ENCODE results near the gene CIAO3. TPM values are rescaled to one million over a fixed set of nuclear protein-coding genes. Genes with fewer than 3 reads are reported as not detected.

The CIAO3 gene
- polyA plus RNA-seq, 3 donors, result 8.6 to 41.1 (median 11.8) TPM

- intact Hi-C loops (cut with micrococcal nuclease), result no loop called here
Measured at GRCh38 chr16:772959-773358, 32.2 kb upstream of the CIAO3 start.

GRCh38 chr16:770411-770810 lies 29.6 kb upstream of the CIAO3 start:
- H3K27me3 ChIP-seq (ENCODE audit: control insufficient read depth in 2 of 2, insufficient read depth in 2 of 2, low read length in 2 of 2), result peaks cover 0 to 2% of the 10 kb centered on the region in 2 donors
- H3K4me1 ChIP-seq (ENCODE audit: control insufficient read depth in 1 of 2, insufficient read depth in 2 of 2, low read length in 2 of 2), result no peaks in the 10 kb centered on the region
- Mint-ChIP-seq H3K9me3 (no peaks in the 10 kb centered on the region), H3K27me3 (ENCODE audit: low read depth in 3 of 3) (peaks cover 0 to 9% (median 2%) of the 10 kb centered on the region in 3 donors), H3K4me1 (no peaks in the 10 kb centered on the region), H3K36me3 (no peaks in the 10 kb centered on the region), H3K27ac (no peak overlapping the region), H3K4me3 (no peak overlapping the region)
- no peak overlapping the region for H3K4me2 ChIP-seq (replicated peaks; ENCODE audit: extremely low read depth, low read length, poor library complexity, severe bottlenecking)
- no peak overlapping the region for H3K4me3 ChIP-seq (replicated peaks in 1 of 3; ENCODE audit: low read depth in 2 of 3, low read length in 3 of 3)
- H3K9me3 ChIP-seq (replicated peaks in 1 of 2; ENCODE audit: control insufficient read depth in 1 of 2, insufficient read depth in 1 of 2, low read length in 2 of 2), result no peaks in the 10 kb centered on the region
- H3K27ac ChIP-seq (ENCODE audit: low read depth in 1 of 2, low read length in 2 of 2), result no peak overlapping the region
- H4K20me1 ChIP-seq (ENCODE audit: insufficient read depth, low read length), result no peaks in the 10 kb centered on the region
- H3K36me3 ChIP-seq (replicated peaks in 1 of 2; ENCODE audit: control insufficient read depth in 1 of 2, insufficient read depth in 2 of 2, low read length in 2 of 2), result no peaks in the 10 kb centered on the region
- H3K9ac ChIP-seq (ENCODE audit: insufficient read depth, low read length, poor library complexity, severe bottlenecking), result no peak overlapping the region
- intact Hi-C loops (cut with micrococcal nuclease), result no loop called here
- no peak for TF ChIP-seq CTCF (IDR thresholded peaks at IDR 0.05)
- no peaks in the 10 kb centered on the region for H3K79me2 ChIP-seq (ENCODE audit: insufficient read depth, low read length)
- no peak for DNase-seq
- no CpG with 5 or more reads among the region's 13 CpGs for WGBS (ENCODE audit: insufficient coverage)
- H2AFZ ChIP-seq (ENCODE audit: insufficient read depth, low read depth, low read length, poor library complexity, severe bottlenecking), result no peak overlapping the region

More at GRCh38 chr16:772959-773358, 32.2 kb upstream of the CIAO3 start:
- Histone ChIP-seq H2AFZ (ENCODE audit: insufficient read depth, low read depth, low read length, poor library complexity, severe bottlenecking) (no peak overlapping the region), H3K4me2 (replicated peaks; ENCODE audit: extremely low read depth, low read length, poor library complexity, severe bottlenecking) (no peak overlapping the region), H3K79me2 (ENCODE audit: insufficient read depth, low read length) (no peaks in the 10 kb centered on the region), H3K9ac (ENCODE audit: insufficient read depth, low read length, poor library complexity, severe bottlenecking) (no peak overlapping the region), H3K4me3 (replicated peaks in 1 of 3; ENCODE audit: low read depth in 2 of 3, low read length in 3 of 3) (no peak overlapping the region), H3K4me1 (ENCODE audit: control insufficient read depth in 1 of 2, insufficient read depth in 2 of 2, low read length in 2 of 2) (no peaks in the 10 kb centered on the region), H4K20me1 (ENCODE audit: insufficient read depth, low read length) (no peaks in the 10 kb centered on the region), H3K9me3 (replicated peaks in 1 of 2; ENCODE audit: control insufficient read depth in 1 of 2, insufficient read depth in 1 of 2, low read length in 2 of 2) (no peaks in the 10 kb centered on the region), H3K27ac (ENCODE audit: low read depth in 1 of 2, low read length in 2 of 2) (no peak overlapping the region), H3K27me3 (ENCODE audit: control insufficient read depth in 2 of 2, insufficient read depth in 2 of 2, low read length in 2 of 2) (peaks cover 0 to 7% of the 10 kb centered on the region in 2 donors), H3K36me3 (replicated peaks in 1 of 2; ENCODE audit: control insufficient read depth in 1 of 2, insufficient read depth in 2 of 2, low read length in 2 of 2) (no peaks in the 10 kb centered on the region)
- DNase-seq, result no peak
- Mint-ChIP-seq H3K27me3 (ENCODE audit: low read depth in 3 of 3) (peaks cover 2 to 20% (median 9%) of the 10 kb centered on the region in 3 donors), H3K4me3 (no peak overlapping the region), H3K4me1 (no peaks in the 10 kb centered on the region), H3K27ac (no peak overlapping the region), H3K36me3 (no peaks in the 10 kb centered on the region), H3K9me3 (peaks cover 0 to 1% (median 0%) of the 10 kb centered on the region in 7 donors)
- WGBS (ENCODE audit: insufficient coverage), result 93% methylated on average over 18 of the region's 18 CpGs
- no peak for TF ChIP-seq CTCF (IDR thresholded peaks at IDR 0.05)

Measured in CD14-positive monocyte (primary cell).